HG03521 (cell line): ENCODE data around the gene NFASC.

Experiments used
- ATAC-seq: cut with Tn5 transposase; IDR thresholded peaks from one replicate; pipeline ENCODE4 v1.9.1; 2021; ENCODE audit warnings: mild to moderate bottlenecking, moderate library complexity; ENCODE audit not compliant: unreplicated experiment

The NFASC gene

GRCh38 chr1:204925701-204926100, 55.0 kb downstream of the NFASC start:
- no peak for ATAC-seq

- no peak for ATAC-seq
These were observed 57.3 kb downstream of the NFASC start for GRCh38 chr1:204927673-204928641.

- no peak for ATAC-seq
These were observed 58.2 kb downstream of the NFASC start for GRCh38 chr1:204928671-204929486.

DNA sequence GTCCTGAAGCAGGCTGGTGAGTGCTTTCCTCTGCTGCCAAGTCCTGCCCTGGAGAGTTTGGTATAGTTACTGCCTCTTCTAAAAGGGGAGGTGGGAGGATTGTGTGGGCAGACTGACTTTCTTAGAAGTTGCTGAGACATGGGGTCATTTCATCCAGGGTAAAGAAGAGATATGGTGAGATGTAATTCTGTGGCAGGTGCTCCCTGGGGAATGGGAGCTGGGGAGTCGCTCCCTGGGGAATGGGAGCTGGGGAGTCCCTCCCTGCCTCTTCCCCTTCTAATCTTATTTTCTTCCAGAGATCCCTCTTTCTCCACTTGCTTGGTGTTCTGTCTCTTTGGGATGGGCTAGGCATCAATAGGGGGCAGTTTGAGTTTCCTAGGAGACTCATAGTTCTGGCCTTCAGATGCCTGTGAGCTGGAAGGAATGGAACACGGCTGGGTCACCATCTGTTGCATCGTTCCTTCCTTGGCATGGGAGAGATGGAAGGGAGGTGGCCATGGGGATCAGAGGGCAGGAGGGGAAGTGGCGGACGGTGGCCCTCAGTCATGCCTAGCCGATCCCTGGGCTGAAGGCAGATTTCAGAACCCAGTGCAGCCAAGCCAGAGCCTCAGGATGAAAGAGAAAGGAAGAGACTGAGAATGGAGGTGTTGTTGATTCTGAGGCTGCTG, 59.0 kb downstream of the NFASC start:
- no peak for ATAC-seq

DNA sequence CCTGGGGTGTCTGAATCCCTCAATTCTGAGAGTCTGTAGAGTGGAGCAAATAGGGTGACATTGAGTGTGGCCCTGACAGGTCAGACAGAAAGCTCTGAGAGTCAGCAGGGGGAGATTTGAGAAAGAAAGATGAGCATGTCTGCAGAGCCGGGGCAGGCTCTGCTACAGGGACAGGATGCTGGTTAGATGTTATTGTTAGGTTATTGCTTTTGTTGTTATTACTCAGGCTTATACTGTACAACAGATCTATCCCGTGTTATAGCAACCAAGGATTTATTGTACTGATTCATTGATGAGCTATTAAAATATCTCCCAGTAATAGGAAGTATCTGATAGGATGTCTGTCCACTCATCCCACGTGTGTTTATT, 59.5 kb downstream of the NFASC start:
- no peak for ATAC-seq

- ATAC-seq: no peak
These were observed 60.7 kb downstream of the NFASC start for GRCh38 chr1:204931313-204931712.

GRCh38 chr1:204931768-204932572, 61.3 kb downstream of the NFASC start:
- ATAC-seq: no peak

DNA sequence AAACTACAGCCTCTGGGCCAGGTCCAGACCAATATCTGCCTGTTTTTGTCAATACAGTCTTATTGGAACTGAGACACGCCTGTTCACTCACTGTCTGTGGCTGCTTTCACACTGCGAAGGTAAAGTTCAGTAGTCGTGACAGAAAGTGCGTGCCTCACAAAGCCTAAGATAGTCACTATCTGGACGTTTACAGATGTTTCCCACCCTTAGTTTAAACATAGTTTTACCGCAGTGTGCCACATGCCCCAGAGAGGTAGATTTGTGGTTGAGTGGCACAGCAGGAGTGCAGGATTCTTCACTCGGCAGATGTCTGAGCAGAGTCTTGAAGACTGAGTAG, 61.9 kb downstream of the NFASC start:
- ATAC-seq: no peak

DNA sequence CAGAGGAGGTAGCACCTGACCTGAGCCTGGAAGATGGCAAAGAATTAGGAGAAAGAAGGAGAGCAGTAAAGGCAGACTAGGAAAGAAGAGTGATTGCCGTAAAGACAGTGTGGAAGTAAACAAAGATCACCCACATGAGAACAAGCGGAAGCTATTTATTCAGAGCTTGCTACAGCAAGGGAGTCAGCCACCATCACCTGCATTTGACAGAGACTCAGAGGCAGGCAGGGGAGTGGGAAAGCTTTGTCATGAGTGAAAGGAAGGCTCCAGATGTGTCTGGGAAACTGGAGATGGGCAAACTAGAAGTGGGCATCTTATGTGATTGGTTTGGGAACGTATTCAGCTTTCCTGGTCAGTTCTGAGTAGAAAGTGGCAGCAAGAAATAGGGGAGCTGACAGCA, 64.5 kb downstream of the NFASC start:
- no peak for ATAC-seq

- ATAC-seq: no peak
These were observed 66.1 kb downstream of the NFASC start for GRCh38 chr1:204936765-204937164.

- no peak for ATAC-seq
These were observed 67.2 kb downstream of the NFASC start for GRCh38 chr1:204937901-204938300.

DNA sequence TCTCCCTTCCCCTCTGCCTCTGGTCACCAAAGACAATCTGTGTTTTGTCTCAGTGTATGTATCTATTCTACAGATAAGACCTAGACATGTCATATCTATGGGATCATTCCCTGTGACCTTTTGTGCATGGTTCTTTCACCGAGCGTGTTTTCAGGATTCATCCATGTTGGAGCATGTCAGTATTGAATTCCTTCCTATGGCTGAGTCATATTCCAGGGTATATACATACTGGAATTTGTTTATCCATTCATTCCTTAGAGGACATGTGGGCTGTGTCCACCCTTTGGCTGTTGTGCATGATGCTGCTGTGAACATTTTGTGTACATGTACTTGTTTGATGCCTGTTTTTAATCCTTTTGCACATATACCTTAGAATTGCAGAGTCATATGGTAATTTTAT, 69.9 kb downstream of the NFASC start:
- ATAC-seq: no peak

DNA sequence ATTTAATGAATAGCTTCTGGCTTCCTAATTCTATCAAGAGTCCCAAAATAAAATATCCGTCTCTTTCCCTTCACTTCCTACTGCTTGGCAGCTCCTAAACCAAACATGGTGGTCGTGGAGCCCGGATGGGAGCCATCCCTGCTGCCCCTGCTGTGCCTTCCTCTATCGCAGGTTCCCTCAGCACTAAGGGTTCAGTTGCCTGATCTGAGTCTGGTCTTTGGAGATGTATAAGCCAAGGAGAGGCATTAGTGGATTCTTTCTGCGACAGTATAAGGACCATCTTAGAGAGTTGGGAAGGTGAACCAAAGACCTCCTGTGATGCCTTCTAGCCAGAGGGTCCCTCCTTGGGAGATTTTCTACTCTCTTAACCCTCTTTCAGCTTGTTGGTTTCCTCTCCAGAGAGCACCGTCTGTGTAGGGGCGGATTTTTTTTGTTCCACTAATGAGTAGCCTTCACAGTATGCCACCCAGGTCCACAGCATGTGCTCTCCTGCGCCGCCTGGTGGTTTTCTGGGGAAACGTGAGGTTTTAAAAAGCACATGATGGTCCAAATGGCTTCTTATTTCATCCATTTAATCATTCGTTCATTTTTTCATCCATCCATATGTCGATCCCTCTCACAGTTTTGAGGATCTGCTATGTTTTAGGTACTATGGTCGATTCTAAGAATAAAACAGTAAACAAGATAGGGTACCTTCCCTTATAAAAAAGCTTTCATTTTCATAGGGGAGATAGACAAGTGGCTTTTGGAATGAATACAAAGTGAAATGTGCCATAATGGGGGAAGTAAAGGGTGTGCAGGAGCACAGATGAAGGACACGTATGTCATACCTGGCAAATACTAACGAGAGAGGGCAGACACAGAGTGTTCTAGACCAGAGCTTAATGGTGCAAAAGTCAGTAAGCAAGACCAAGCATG, 71.0 kb downstream of the NFASC start:
- ATAC-seq: no peak

DNA sequence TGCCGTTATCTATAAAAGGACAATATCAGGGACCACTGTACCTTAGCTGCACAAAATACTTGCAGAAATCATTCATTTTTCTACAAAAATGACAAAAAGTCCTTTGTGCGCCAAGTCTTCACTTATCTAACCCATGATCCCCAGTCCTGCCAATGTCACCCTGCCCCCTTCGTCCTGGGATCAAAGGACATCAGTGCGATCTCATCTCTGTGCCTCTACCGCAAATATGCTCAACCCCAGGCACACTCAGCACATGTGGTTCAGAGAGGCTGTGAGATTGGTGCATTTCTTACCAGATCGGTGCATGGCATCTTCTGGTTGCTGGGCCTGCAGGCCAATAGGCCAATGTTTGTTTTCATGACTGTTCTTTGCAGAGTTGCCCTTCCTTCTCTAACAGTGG, 72.8 kb downstream of the NFASC start:
- no peak for ATAC-seq

DNA sequence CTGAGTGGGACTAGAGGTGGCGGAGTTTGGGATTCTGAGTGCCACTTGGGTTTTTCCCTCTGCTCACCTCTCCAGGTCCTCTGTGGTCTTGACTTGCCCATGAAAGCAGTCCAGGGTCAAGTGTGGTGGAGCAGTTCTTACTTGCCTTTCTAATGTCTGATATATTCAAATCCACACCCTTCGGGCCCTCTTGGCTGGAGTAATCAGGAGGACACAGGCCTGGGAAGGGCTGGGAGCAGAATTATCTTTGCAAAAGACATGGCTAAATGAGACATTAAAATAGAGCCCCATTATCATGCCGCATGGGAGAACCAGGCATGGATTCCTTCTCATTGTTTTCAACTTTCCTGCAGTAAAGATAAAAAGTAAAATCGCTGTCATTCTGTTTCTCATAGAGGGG, 74.0 kb downstream of the NFASC start:
- no peak for ATAC-seq

DNA sequence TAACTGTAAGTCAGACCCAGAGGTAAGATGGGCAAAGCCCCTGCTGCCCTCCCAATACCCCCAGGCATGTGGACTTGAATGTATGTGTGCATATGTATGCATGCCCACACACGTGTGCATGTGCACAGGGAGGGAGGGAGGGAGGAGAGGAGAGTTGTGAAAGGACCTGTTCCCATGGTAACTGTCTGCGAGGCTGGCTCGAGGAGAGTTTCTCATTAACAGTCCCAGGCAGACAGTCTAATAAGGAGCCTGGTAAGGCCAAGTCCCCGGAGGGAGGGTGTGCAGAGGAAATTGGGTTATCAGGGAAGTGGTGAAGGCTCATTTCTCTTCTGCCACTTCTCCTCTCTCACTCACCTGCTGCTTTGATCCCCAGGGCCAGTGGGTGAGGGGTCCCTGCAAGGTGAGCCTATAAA, 74.9 kb downstream of the NFASC start:
- ATAC-seq: no peak

- no peak for ATAC-seq
These were observed 76.0 kb downstream of the NFASC start for GRCh38 chr1:204946640-204947039.

DNA sequence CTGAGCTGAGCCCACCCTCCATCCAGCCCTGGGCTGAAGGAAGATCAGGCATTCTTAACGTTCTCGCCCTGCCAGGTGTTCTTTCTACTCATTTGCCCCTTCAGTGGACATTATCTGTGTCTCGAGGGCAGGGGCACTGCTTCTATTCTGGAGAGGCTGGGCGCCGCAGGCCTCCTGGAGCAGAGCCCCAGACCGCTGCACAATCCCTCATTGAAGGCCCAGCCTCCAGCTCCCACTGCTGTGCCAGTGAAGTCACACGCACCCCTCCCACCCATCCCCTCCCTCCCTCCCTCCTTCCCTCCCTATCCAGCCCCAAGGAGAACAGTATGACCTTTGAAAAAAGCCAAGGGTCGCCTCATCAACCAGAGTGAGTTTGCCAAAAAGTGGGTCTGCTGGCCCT, 76.7 kb downstream of the NFASC start:
- ATAC-seq: no peak

DNA sequence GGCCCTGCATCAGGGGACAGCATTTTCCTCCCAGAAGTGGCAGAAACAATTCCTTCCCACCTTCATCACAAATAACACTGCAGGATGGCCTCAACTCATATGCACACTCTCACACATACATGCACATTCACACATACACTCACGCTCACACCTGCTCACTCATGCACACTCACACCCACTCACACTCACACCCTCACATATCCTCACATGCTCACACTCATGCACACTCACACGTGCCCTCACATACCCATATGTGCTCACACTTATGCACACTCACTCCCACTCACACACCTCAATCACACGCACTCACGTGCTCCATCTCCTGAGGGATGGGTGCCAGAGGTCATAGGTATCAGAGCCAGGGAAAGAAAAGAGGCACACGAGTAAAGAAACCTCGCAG, 77.1 kb downstream of the NFASC start:
- ATAC-seq: no peak
